Spleen (tissue), 11 donors: ENCODE results near the gene TPPP3. TPM values are rescaled to one million over a fixed set of nuclear protein-coding genes. Genes with fewer than 3 reads are reported as not detected.
"Not testable (repeated sequence)": the region's sequence is repeated elsewhere in the genome, so short reads cannot be mapped to it uniquely, and the experiment has no call there.

Experiments used
- DNase-seq: peaks from one replicate; pipeline ENCODE4 v3.0.0-alpha.2; 2020
- H3K27ac ChIP-seq, 8 donors: fragments of 200-600 bp; sonication (generic) in 7 of 8; 1 replicate in 4 of 8; 2 replicates in 4 of 8; pipeline versions ENCODE4 v1.5.0 to v1.8.0; 2016 to 2021; ENCODE audit warnings: inconsistent platforms in 4 of 8, mild to moderate bottlenecking in 4 of 8, moderate library complexity in 1 of 8
- H3K27me3 ChIP-seq, 7 donors: fragments of 200-600 bp; sonication (generic) in 6 of 7; replicated peaks in 1 of 7; 1 replicate in 4 of 7; 2 replicates in 3 of 7; pipeline versions ENCODE4 v1.5.0 to v1.8.0; 2016 to 2021; ENCODE audit warnings: inconsistent platforms in 3 of 7, mild to moderate bottlenecking in 1 of 7
- H3K36me3 ChIP-seq, 6 donors: fragments of 200-600 bp; sonication (generic) in 5 of 6; 1 replicate in 4 of 6; 2 replicates in 2 of 6; pipeline versions ENCODE4 v1.5.0 to v1.8.0; 2016 to 2021; ENCODE audit warnings: inconsistent platforms in 2 of 6
- H3K4me1 ChIP-seq, 6 donors: fragments of 200-600 bp; sonication (generic) in 5 of 6; 1 replicate in 3 of 6; 2 replicates in 3 of 6; pipeline versions ENCODE4 v1.5.0 to v1.8.0; 2016 to 2021; ENCODE audit warnings: inconsistent platforms in 3 of 6
- H3K4me3 ChIP-seq, 8 donors: fragments of 200-600 bp; sonication (generic) in 7 of 8; 1 replicate in 4 of 8; 2 replicates in 4 of 8; pipeline versions ENCODE4 v1.5.0 to v1.8.0; 2016 to 2021; ENCODE audit warnings: inconsistent platforms in 4 of 8, mild to moderate bottlenecking in 4 of 8, moderate library complexity in 2 of 8
- H3K9me3 ChIP-seq, 8 donors: fragments of 200-600 bp; sonication (generic) in 7 of 8; 1 replicate in 4 of 8; 2 replicates in 4 of 8; pipeline versions ENCODE4 v1.5.0 to v1.8.0; 2016 to 2021; ENCODE audit warnings: inconsistent platforms in 4 of 8
- POLR2A ChIP-seq, 3 donors: fragments of 450-650 bp; IDR thresholded peaks; one replicate each; pipeline ENCODE4 v1.5.1; 2017; ENCODE audit warnings: antibody characterized with exemption in 3 of 3, mild to moderate bottlenecking in 1 of 3
- POLR2AphosphoS5 ChIP-seq, 3 donors: sonication (generic); formaldehyde crosslinking; IDR thresholded peaks; one replicate each; pipeline ENCODE4 v1.5.1; 2017; ENCODE audit warnings: antibody characterized with exemption in 3 of 3
- WGBS, 5 donors: extraction: QIAGEN DNeasy Blood & Tissue Kit in 3 of 5; methylation state at CpG; one replicate each; pipeline versions ENCODE4 v1.1.5 to v1.1.7; 2013 to 2018; 5-methylcytosine and 5-hydroxymethylcytosine counted together
- intact Hi-C: fragments of 100-400 bp; cut with DNase I; formaldehyde crosslinking; loops from one replicate; pipeline ENCODE4 v1.15.0; 2023; ENCODE audit warnings: low total_unique reads
- polyA plus RNA-seq, 3 donors: library from polyadenylated mRNA; stranded (reverse); fragments of 200-250 nt; gene quantifications; one replicate each; pipeline ENCODE4 v1.2.1, GENCODE V29; 2013
- total RNA-seq, 7 donors: library from RNA; depleted of rRNA in 3 of 7; stranded (reverse); fragments of >200 nt in 3 of 7; fragmentation: NEBNext Ultra II Directional in 4 of 7; extraction: Animal tissue kit (Norgen Biotek cat#: 25700) in 4 of 7; gene quantifications; one replicate each; pipeline versions ENCODE4 v1.1.0 to v1.2.1, GENCODE V29; 2016 to 2021
- TF ChIP-seq, protein P1 (sequence below), 11 experiments: fragments of 200-600 bp in 7 of 11; fragments of 450-650 bp in 4 of 11; sonication (generic) in 4 of 11; IDR thresholded peaks in 8 of 11; conservative IDR thresholded peaks in 3 of 11; 1 replicate in 7 of 11; 2 replicates in 4 of 11; pipeline versions ENCODE4 v1.4.0 to v1.8.0; 2016 to 2021; ENCODE audit warnings: antibody characterized with exemption in 11 of 11, inconsistent platforms in 4 of 11, mild to moderate bottlenecking in 1 of 11
- donor health status: healthy with polysubstance abuse.
- donor health status: DM: no; HTN: no; CAD: no; lungs with moderate emphysema.
- donor health status: DM: no; HTN: no; CAD: no.
- donor health status: Bipolar disorder and iron deficiency.
- donor health status: healthy.
- donor health status: DM: no; HTN: no; CAD: no.
- donor health status: DM: yes; HTN: yes; CAD: no.

The TPPP3 gene
- total and polyA plus RNA-seq, 10 donors = 2.5 to 13.9 (median 8.6) TPM

DNA sequence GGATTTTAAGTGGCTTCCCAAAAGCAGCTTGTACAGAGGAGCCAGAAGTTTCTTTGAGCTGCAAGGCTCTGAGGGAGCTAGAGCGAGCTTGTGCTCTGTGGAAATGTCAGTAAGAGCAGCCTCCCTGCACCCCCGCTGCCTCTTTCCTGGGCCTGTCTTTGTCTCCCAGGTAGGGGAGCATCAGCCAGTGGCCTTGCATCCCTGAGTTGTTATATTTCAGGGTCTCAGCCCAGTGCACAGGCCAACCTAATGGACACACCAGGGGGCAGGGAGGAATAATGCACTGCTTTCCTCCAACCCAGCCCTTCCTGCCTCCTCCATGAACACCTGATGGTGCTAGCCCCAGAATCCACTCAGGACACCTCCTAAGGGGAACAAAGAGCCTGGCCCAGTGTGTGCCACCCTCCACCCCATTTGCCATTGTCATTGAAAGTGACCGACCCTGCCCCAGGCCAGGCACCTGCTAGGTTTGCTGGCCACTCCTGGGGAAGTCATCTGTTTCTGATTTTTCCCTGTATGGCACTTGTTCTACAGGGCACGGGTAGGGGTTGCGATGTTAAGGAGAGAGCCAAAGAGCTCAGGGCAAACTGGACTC lies 6.3 kb downstream of the TPPP3 start:
- Histone ChIP-seq H3K4me1 (peaks cover 0 to 28% (median 14%) of the 10 kb centered on the region in 6 donors), H3K4me3 (no peak overlapping the region), H3K36me3 (no peaks in the 10 kb centered on the region), H3K27me3 (no peaks in the 10 kb centered on the region), H3K27ac (no peak overlapping the region), H3K9me3 (no peaks in the 10 kb centered on the region)
- WGBS, 5 donors = 91 to 98% (median 94%) methylated on average over 5 of the region's 5 CpGs
- no peak for TF ChIP-seq POLR2A (IDR thresholded peaks at IDR 0.05)
- TF ChIP-seq, protein P1, sequence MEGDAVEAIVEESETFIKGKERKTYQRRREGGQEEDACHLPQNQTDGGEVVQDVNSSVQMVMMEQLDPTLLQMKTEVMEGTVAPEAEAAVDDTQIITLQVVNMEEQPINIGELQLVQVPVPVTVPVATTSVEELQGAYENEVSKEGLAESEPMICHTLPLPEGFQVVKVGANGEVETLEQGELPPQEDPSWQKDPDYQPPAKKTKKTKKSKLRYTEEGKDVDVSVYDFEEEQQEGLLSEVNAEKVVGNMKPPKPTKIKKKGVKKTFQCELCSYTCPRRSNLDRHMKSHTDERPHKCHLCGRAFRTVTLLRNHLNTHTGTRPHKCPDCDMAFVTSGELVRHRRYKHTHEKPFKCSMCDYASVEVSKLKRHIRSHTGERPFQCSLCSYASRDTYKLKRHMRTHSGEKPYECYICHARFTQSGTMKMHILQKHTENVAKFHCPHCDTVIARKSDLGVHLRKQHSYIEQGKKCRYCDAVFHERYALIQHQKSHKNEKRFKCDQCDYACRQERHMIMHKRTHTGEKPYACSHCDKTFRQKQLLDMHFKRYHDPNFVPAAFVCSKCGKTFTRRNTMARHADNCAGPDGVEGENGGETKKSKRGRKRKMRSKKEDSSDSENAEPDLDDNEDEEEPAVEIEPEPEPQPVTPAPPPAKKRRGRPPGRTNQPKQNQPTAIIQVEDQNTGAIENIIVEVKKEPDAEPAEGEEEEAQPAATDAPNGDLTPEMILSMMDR (IDR thresholded peaks at IDR 0.05 in 8 of 11, conservative IDR thresholded peaks at IDR 0.05 in 3 of 11) = no peak
- TF ChIP-seq POLR2AphosphoS5 (IDR thresholded peaks at IDR 0.05) = no peak
- DNase-seq = no peak
- intact Hi-C loops = no loop called here

DNA sequence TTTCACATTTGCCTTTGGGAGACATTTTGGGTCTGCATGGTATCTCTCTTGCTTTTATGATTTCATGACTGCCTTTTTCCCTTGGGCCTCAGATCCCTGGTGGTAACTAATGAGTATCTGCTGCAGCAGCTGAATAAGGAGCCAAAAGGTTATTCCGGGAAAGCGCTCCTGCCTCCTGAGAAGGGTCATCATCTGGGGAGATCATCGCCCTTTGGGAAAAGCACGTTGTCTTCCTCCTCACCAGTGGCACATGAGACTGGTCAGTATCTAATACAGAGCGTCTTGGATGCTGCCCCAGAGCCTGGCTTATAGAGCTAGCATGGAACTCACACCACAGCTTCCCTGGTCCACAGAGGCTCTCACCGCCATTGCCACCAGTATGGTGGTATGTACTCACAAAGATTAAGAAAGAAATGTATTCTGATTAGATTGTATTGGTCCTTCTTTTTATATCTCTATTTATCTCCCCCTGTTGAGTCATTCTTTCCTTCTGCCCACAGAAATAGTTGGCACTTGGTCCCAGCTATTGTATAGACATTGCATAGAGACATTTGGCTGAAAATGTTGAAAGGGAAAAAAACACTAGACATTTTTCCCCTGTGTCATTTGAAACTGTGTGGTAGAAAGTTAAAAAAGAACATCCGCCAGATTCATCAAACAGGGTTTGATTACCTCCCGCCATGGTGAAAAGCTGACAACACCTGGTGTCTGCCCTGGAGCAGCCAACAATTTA lies 8.4 kb downstream of the TPPP3 start:
- 90 to 95% (median 92%) methylated on average over 8 of the region's 8 CpGs for WGBS, 5 donors
- no peaks in the 10 kb centered on the region for H3K9me3 ChIP-seq
- no peak overlapping the region for H3K27ac ChIP-seq
- H3K4me1 ChIP-seq = peaks cover 0 to 8% (median 3%) of the 10 kb centered on the region in 6 donors
- no peaks in the 10 kb centered on the region for H3K36me3 ChIP-seq
- no peak overlapping the region for H3K4me3 ChIP-seq
- intact Hi-C loops = no loop called here
- TF ChIP-seq POLR2AphosphoS5 (IDR thresholded peaks at IDR 0.05) = no peak
- TF ChIP-seq, protein P1 (IDR thresholded peaks at IDR 0.05 in 8 of 11, conservative IDR thresholded peaks at IDR 0.05 in 3 of 11) = no peak
- TF ChIP-seq POLR2A (IDR thresholded peaks at IDR 0.05) = no peak
- DNase-seq = no peak
- H3K27me3 ChIP-seq = no peaks in the 10 kb centered on the region

DNA sequence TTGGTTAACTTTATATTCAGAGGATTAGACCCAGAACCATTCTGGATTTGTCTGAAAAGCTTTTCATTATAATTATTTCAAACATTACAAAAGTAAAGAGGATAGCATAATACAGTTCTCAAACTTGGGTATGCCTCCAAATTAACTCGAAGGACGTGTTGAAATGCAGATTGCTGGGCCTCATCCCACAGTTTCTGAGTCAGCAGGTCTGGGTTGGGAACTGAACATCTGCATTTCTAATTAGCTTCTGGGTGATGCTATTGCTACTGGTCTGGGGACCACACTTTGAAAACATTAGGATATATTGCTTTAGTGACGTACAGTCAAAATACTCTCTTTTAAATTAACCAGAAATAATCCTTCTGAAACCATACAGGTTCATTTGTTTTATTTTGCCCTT lies 10.0 kb downstream of the TPPP3 start:
- TF ChIP-seq POLR2AphosphoS5 (IDR thresholded peaks at IDR 0.05) = no peak
- TF ChIP-seq POLR2A (IDR thresholded peaks at IDR 0.05) = no peak
- TF ChIP-seq, protein P1 (IDR thresholded peaks at IDR 0.05 in 8 of 11, conservative IDR thresholded peaks at IDR 0.05 in 3 of 11) = no peak
- DNase-seq = no peak
- no peaks in the 10 kb centered on the region for H3K4me1 ChIP-seq
- no peak overlapping the region for H3K27ac ChIP-seq
- H3K4me3 ChIP-seq = no peak overlapping the region
- no peaks in the 10 kb centered on the region for H3K9me3 ChIP-seq
- no peaks in the 10 kb centered on the region for H3K27me3 ChIP-seq
- 84 to 91% (median 85%) methylated on average over 3 of the region's 3 CpGs for WGBS, 5 donors
- no peaks in the 10 kb centered on the region for H3K36me3 ChIP-seq
- intact Hi-C loops = no loop called here

DNA sequence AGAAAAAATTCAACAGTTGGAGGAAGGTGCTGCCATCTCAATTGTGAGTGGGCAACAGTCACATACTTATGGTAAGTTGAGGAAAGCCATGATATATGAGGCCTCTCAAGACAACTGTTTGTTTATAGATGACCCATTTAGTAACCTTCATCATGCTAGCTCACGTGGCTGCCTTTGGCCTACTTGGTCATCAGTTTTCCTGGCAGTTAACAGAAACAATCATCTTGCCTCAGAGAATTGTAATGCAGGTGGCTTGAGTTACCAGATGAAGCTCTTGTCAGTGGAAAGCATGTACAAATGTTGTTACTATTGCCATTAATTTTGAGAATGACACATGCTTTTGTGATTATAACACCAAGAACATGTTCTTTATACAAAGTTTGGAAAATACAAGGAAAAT lies 14.7 kb downstream of the TPPP3 start:
- H3K36me3 ChIP-seq = no peaks in the 10 kb centered on the region
- intact Hi-C loops = no loop called here
- H3K4me3 ChIP-seq = no peak overlapping the region
- 56 to 85% (median 80%) methylated on average over 1 of the region's 1 CpG for WGBS, 5 donors
- peaks cover 0 to 2% (median 0%) of the 10 kb centered on the region in 6 donors for H3K4me1 ChIP-seq
- no peaks in the 10 kb centered on the region for H3K27me3 ChIP-seq
- TF ChIP-seq POLR2A (IDR thresholded peaks at IDR 0.05) (no peak), POLR2AphosphoS5 (IDR thresholded peaks at IDR 0.05) (no peak)
- TF ChIP-seq, protein P1 (IDR thresholded peaks at IDR 0.05 in 8 of 11, conservative IDR thresholded peaks at IDR 0.05 in 3 of 11) = no peak
- H3K27ac ChIP-seq = no peak overlapping the region
- no peak for DNase-seq
- no peaks in the 10 kb centered on the region for H3K9me3 ChIP-seq

DNA sequence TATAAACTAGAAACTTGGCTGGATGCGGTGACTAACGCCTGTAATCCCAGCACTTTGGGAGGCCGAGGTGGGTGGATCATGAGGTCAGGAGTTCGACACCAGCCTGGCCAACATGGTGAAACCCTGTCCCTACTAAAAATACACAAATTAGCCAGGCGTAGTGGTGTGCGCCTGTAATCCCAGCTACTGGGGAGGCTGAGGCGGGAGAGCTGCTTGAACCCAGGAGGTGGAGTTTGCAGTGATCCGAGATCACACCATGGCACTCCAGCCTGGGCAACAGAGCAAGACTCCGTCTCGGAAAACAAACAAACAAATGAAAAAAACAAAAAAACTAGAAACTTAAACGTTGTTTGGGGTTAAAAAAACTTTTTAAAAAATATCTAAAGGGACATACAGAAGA lies 17.3 kb downstream of the TPPP3 start:
- H3K4me1 ChIP-seq, H3K36me3 ChIP-seq, H3K27me3 ChIP-seq, DNase-seq, H3K4me3 ChIP-seq, H3K9me3 ChIP-seq, intact Hi-C loops, H3K27ac ChIP-seq: not testable (repeated sequence)
- WGBS, 5 donors = 85 to 93% (median 90%) methylated on average over 11 of the region's 11 CpGs
